Thyroid gland (tissue), 4 donors: Measurements from ENCODE around the gene MREG.

Experiments
- CTCF ChIP-seq, 6 experiments: fragments of 200-600 bp in 3 of 6; fragments of 450-650 bp in 3 of 6; sonication (generic) in 3 of 6; IDR thresholded peaks; one replicate each; pipeline ENCODE4 v1.5.1; 2016 to 2019; ENCODE audit warnings: antibody characterized with exemption in 6 of 6, mild to moderate bottlenecking in 2 of 6, inconsistent platforms in 1 of 6, moderate library complexity in 1 of 6
- POLR2A ChIP-seq, 2 donors: fragments of 450-650 bp; IDR thresholded peaks; one replicate each; pipeline ENCODE4 v1.6.1; 2017; ENCODE audit warnings: antibody characterized with exemption in 2 of 2, mild to moderate bottlenecking in 2 of 2, moderate library complexity in 1 of 2

DNA sequence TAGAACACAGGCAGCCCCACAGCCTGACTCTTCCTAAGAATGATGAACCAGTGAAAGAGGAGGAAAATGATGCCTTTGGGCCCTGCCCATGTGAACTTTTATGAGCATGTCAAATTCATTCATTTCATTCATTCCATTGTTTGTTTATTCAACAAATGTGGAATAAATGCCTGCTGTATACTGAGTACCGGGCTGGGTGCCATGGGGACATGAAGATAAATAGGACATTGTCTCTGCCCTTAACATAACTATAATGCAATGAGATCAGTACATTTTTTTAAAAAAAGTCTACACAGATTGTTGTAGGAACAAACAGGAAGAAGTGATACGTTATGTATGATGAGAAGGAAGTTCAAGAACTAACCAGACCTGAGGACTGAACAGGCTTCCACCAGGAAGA is 14.7 kb downstream of the MREG start:
- TF ChIP-seq POLR2A (IDR thresholded peaks at IDR 0.05) = no peak
- TF ChIP-seq CTCF (IDR thresholded peaks at IDR 0.05) = no peak
